NCI-H1436 treated with DMSO at 0.1 percent for 48 hours (cell line): ENCODE results near the gene TAS1R2.

ENCODE experiments used
- DNase-seq: peaks from one replicate; lab custom pipeline; 2025; lab: John Stamatoyannopoulos, UW

Gene TAS1R2

DNA sequence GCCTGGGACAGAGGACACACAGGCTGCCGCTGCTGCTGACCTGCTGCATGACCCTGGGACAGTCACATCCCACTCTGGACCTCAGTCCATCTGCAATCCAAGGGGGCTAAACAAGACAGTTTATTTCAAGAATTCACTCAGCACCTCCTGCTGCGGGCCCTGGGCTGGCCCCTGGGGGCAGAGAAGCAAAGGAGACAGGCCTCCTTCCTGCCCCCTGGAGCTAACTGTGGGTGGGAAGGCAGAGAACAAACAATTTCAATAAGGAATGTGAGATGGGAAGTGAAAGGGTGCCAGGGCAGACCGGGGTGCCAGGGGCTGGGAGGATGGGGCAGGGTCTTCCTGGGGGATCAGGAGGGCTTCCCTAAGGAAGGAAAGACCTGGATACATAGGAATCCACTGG, 60.0 kb downstream of the TAS1R2 start:
- no peak for DNase-seq

DNA sequence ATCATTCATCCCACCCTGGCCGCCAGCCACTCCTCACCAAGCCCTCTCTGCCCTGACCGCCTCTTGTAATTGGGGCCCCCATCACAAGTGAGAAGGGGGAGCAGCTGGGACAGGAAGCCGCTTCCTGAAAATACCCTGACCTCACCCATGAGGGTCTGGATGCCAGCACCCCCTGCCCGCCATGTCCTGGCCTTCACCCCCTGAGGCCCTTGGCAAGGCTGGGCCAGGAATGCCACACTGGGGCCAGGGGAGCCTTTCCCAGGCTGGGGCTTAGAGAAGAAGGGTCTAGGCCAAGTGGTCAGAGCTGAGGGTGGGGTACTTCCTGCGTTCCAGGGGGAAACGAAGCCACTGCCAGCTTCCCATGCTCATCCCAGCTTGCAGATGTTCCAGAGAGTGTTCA, 60.5 kb downstream of the TAS1R2 start:
- no peak for DNase-seq

DNA sequence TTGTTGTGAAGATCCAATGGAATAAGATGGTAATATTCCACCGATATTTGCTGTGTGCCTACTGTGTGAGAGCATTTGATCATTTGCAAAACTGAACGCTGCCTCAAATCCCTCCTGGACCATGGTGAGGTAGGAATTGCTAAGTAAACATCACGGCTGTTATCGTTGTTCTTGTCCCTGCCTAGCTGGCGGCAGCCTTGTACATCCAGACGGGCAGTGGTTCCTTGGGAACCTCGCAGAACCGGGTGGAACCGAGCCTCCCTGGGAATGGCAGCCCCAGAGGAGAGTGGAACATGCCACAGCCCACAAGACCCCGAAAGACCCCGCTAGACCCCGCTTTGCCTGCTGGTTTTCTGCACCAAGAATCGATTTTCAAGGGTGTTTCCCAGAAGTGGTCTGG, 60.9 kb downstream of the TAS1R2 start:
- no peak for DNase-seq

DNA sequence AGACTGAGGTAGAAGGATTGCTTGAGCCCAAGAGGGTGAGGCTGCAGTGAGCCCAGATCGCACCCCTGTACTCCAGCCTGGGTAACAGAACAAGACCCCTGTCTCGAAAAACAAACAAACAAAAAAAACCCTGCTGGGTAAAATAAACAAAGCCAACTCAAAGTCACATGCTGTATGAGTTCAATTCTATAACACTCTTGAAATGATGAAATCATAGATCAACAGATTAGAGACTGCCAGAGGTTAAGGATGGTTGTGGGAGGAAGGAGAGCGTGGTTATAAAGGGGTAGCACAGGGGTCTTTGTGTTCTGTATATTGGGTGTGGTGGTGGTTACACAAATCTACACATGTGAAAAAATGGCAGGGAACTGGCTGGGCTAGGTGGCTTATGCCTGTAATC, 62.5 kb downstream of the TAS1R2 start:
- no peak for DNase-seq

DNA sequence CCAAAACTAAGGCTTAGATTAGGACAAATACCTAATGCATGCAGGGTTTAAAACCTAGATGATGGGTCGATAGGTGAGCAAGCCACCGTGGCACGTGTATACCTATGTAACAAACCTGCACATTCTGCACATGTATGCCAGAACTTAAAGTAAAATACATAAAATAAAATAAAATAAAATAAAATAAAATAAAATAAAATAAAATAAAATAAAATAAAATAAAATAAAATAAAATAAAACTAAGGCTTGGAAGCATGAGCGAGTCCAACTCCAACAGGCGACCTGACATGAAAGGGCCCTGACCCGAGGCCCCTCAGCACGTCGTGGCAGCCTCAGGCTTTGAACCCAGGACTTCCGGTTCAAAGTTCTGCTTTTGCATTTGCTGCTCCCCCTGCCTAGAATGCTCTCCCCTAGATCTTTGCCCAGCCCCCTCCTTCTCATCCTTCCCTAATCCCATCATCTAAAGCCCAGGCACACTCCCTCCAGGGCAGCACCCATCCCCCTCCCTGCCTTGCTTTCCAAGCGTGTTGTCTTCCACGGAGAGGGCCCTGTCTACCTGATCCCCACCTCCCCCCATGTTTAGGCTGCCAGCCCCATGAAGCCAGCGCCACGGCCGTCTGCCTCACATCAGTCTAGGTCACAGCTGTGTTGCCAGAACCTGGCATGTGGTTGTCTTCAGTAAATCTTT, 64.3 kb downstream of the TAS1R2 start:
- DNase-seq: no peak

DNA sequence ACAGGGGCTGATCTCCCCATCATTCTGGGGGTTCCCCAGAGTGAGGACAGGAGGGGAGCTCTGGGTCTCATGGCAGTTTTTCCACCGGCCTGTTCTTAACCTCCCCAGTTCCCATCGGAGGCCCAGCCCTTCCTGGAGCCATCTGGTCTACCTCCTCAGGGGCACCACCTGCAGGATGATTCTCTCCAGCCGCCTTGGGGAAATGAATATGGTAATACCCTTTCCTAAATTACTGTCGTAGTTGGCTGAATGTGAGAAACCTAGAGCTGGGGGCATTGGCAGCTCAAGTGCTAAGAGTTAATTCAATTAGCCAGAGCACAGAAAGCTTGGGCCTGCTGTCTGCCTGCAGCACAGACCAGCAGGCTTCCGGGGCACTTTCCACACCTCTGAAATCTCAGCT, 64.9 kb downstream of the TAS1R2 start:
- no peak for DNase-seq

DNA sequence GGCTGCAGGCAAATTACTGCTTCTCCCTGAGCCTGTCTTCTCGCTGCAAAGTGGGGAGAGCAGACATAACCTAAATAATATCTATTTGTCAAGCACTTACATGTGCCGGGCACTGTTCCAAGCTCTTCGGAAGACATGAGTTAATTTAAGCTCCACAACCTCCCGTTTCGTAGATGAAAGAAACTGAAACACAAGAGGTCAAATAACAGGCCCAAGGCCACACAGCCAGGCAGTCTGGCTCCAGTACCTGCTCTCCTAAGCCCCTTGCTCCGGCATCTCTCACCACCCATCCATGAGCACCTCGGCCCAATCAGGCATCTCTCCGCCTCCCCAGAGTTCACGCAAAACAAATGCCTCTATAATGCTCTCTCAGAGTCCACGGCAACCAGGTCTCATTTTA, 65.4 kb downstream of the TAS1R2 start:
- no peak for DNase-seq

DNA sequence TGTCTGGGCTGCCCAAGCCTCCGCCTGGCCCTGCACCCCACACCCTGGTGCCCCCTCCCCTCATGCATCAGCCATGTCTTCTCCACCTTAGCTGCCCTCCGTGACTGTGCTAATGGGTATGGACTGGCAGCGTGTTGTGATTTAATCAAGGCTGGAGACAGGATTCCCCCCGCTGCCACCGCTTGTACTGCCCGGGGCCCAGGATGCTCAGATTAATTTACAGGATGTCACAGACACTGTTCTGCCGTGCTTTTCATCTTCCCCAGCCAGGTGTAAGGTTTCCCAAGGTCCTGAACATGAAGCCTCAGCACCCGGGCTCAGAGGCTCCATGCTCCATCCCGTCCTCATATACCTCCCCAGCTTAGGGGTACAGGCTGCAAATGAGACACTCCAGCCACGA, 66.3 kb downstream of the TAS1R2 start:
- no peak for DNase-seq

DNA sequence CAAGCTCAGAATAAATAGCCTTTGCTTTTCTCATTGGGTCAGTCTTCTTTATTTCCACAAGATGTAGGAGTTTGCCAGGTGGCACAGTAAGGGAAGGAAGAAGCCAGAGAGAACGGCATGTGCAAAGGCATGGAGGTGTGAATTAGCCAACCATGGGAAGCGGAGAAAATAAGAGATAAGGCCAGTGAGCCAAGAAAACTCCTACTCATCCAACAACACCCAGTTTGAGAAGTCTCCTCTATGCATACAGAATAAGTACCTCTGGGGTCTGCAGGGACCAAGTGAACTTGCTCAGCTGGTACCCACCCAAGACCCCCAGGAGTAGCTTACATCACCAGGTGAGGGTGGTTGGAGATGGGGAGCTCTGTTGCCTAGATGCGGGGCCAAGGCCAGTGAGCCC, 66.7 kb downstream of the TAS1R2 start:
- no peak for DNase-seq
